IMR-90 (cell line): ENCODE measurements around the gene ZNF467. TPM values are rescaled to one million over a fixed set of nuclear protein-coding genes. Genes with fewer than 3 reads are reported as not detected.

Source experiments
- ATAC-seq: fragments of 200-7000 bp; cut with Tn5 transposase; 2 replicates; pipeline ENCODE4 v1.9.1; 2020; ENCODE audit warnings: low read depth, mild to moderate bottlenecking, moderate library complexity
- BruUV-seq: library from RNA; stranded (reverse); fragments of 400-500 nt; replicated peaks from 2 replicates; lab custom pipeline; 2021; lab: Mats Ljungman, UMichigan
- CTCF ChIA-PET: fragments of 300-600 bp; formaldehyde crosslinking; extraction: SDS; loops from one replicate; lab custom pipeline; 2021; ENCODE audit warnings: antibody characterized with exemption; lab: Yijun Ruan, JAX
- POLR2A ChIA-PET: fragments of 300-600 bp; sonication (Branson Sonifier 250); formaldehyde crosslinking; loops from one replicate; lab custom pipeline; 2022; ENCODE audit warnings: antibody characterized with exemption; ENCODE audit not compliant: unreplicated experiment; lab: Charles Lee
- DNase-seq: peaks from one replicate; pipeline ENCODE4 v3.0.0; 2013
- H2AFZ ChIP-seq: replicated peaks from 2 replicates; pipeline ENCODE3; 2013; ENCODE audit warnings: low read length, mild to moderate bottlenecking; ENCODE audit not compliant: poor library complexity
- H2AK5ac ChIP-seq: 2 replicates; pipeline ENCODE4 v1.6.1; 2013; ENCODE audit warnings: low read depth, low read length, inconsistent platforms
- H2AK9ac ChIP-seq: replicated peaks from 2 replicates; pipeline ENCODE3; 2013; ENCODE audit warnings: mild to moderate bottlenecking, low read depth, low read length, moderate library complexity; ENCODE audit not compliant: poor library complexity
- H2BK120ac ChIP-seq: 2 replicates; pipeline ENCODE4 v1.6.1; 2013; ENCODE audit warnings: low read depth, low read length, inconsistent platforms
- H2BK15ac ChIP-seq: 3 replicates; pipeline ENCODE4 v1.6.1; 2013; ENCODE audit warnings: low read depth, low read length, inconsistent platforms
- H2BK20ac ChIP-seq: 2 replicates; pipeline ENCODE4 v1.6.1; 2013; ENCODE audit warnings: low read depth, mild to moderate bottlenecking, inconsistent platforms, low read length, moderate library complexity
- H2BK5ac ChIP-seq: 2 replicates; pipeline ENCODE4 v1.6.1; 2013; ENCODE audit warnings: mild to moderate bottlenecking, low read depth, low read length, inconsistent platforms; ENCODE audit not compliant: poor library complexity, severe bottlenecking
- H3K14ac ChIP-seq: replicated peaks from 2 replicates; pipeline ENCODE4 v1.6.1; 2013; ENCODE audit warnings: low read depth, low read length, inconsistent platforms
- H3K18ac ChIP-seq: 2 replicates; pipeline ENCODE4 v1.6.1; 2013; ENCODE audit warnings: low read depth, low read length, control low read depth
- H3K23ac ChIP-seq: 2 replicates; pipeline ENCODE4 v1.6.1; 2013; ENCODE audit warnings: low read depth, low read length, inconsistent platforms
- H3K27ac ChIP-seq: 2 replicates; pipeline ENCODE4 v1.5.1; 2013; ENCODE audit warnings: mild to moderate bottlenecking, control low read depth, low read length; ENCODE audit not compliant: insufficient read depth
- H3K27me3 ChIP-seq: 2 replicates; pipeline ENCODE4 v1.6.1; 2013; ENCODE audit warnings: low read length; ENCODE audit not compliant: control insufficient read depth, insufficient read depth
- H3K36me3 ChIP-seq: 2 replicates; pipeline ENCODE4 v1.6.1; 2013; ENCODE audit warnings: low read length, mixed read lengths; ENCODE audit not compliant: control insufficient read depth, insufficient read depth
- H3K4ac ChIP-seq: 2 replicates; pipeline ENCODE4 v1.6.1; 2013; ENCODE audit warnings: low read depth, low read length, inconsistent platforms
- H3K4me1 ChIP-seq: 2 replicates; pipeline ENCODE4 v1.6.1; 2013; ENCODE audit warnings: low read length, mixed read lengths; ENCODE audit not compliant: control insufficient read depth, insufficient read depth
- H3K4me2 ChIP-seq: 2 replicates; pipeline ENCODE4 v1.6.1; 2013; ENCODE audit warnings: low read depth, mild to moderate bottlenecking, control low read depth, low read length, moderate library complexity
- H3K4me3 ChIP-seq: 2 replicates; pipeline ENCODE4 v1.5.1; 2013; ENCODE audit warnings: low read depth, mild to moderate bottlenecking, control low read depth, low read length, moderate library complexity; ENCODE audit not compliant: insufficient read depth
- H3K56ac ChIP-seq: 2 replicates; pipeline ENCODE4 v1.6.1; 2013; ENCODE audit warnings: low read length, inconsistent platforms; ENCODE audit not compliant: insufficient read depth; ENCODE audit errors: extremely low read depth
- H3K79me1 ChIP-seq, 2 experiments: 2 replicates each; pipeline ENCODE4 v1.6.1; 2013; ENCODE audit warnings: low read length in 2 of 2, inconsistent platforms in 1 of 2, low read depth in 1 of 2
- H3K9ac ChIP-seq: 2 replicates; pipeline ENCODE4 v1.6.1; 2013; ENCODE audit warnings: low read depth, low read length, control low read depth
- H3K9me1 ChIP-seq: 2 replicates; pipeline ENCODE4 v1.6.1; 2013; ENCODE audit warnings: low read length, inconsistent platforms; ENCODE audit not compliant: insufficient read depth
- H3K9me3 ChIP-seq: 2 replicates; pipeline ENCODE4 v1.6.1; 2013; ENCODE audit warnings: low read length; ENCODE audit not compliant: control insufficient read depth, insufficient read depth
- H4K20me1 ChIP-seq: 2 replicates; pipeline ENCODE4 v1.6.1; 2013; ENCODE audit warnings: low read length, inconsistent platforms; ENCODE audit not compliant: insufficient read depth
- H4K5ac ChIP-seq: 2 replicates; pipeline ENCODE4 v1.6.1; 2013; ENCODE audit warnings: mild to moderate bottlenecking, low read depth, low read length, control low read depth
- H4K8ac ChIP-seq, 2 experiments: 2 replicates each; pipeline ENCODE4 v1.6.1; 2013; ENCODE audit warnings: low read depth in 2 of 2, low read length in 2 of 2, control low read depth in 1 of 2, inconsistent platforms in 1 of 2
- H4K91ac ChIP-seq: 2 replicates; pipeline ENCODE4 v1.6.1; 2013; ENCODE audit warnings: low read depth, low read length, inconsistent platforms; ENCODE audit not compliant: insufficient read depth
- BHLHE40 ChIP-seq: fragments of 150-350 bp; IDR thresholded peaks from 2 replicates; pipeline ENCODE4 v1.6.1; 2016; ENCODE audit warnings: mild to moderate bottlenecking, low read depth, low read length
- CEBPB ChIP-seq: IDR thresholded peaks from 2 replicates; pipeline ENCODE4 v1.6.1; 2012; ENCODE audit warnings: low read depth, low read length, improper control_type of control experiment
- CHD1 ChIP-seq: IDR thresholded peaks from 2 replicates; pipeline ENCODE4 v1.6.1; 2012; ENCODE audit warnings: low read depth, low read length, improper control_type of control experiment
- FOS ChIP-seq: fragments of 150-350 bp; IDR thresholded peaks from 2 replicates; pipeline ENCODE4 v1.6.1; 2016; ENCODE audit warnings: low read depth, low read length
- MAFK ChIP-seq: IDR thresholded peaks from 2 replicates; pipeline ENCODE4 v1.6.1; 2012; ENCODE audit warnings: low read depth, low read length, improper control_type of control experiment
- MAZ ChIP-seq: IDR thresholded peaks from 2 replicates; pipeline ENCODE4 v1.6.1; 2012; ENCODE audit warnings: low read depth, mild to moderate bottlenecking, low read length, improper control_type of control experiment, moderate library complexity, borderline replicate concordance
- MXI1 ChIP-seq: IDR thresholded peaks from 2 replicates; pipeline ENCODE4 v1.6.1; 2012; ENCODE audit warnings: low read depth, mild to moderate bottlenecking, low read length, moderate library complexity, borderline replicate concordance
- NFE2L2 ChIP-seq: fragments of 150-350 bp; IDR thresholded peaks from 2 replicates; pipeline ENCODE4 v1.6.1; 2016; ENCODE audit warnings: low read depth, mild to moderate bottlenecking, low read length
- POLR2A ChIP-seq: IDR thresholded peaks from 2 replicates; pipeline ENCODE4 v1.6.1; 2012; ENCODE audit warnings: mild to moderate bottlenecking, low read depth, low read length
- RAD21 ChIP-seq: IDR thresholded peaks from 2 replicates; pipeline ENCODE4 v1.6.1; 2012; ENCODE audit warnings: low read length, improper control_type of control experiment
- RCOR1 ChIP-seq: IDR thresholded peaks from 2 replicates; pipeline ENCODE4 v1.6.1; 2012; ENCODE audit warnings: mild to moderate bottlenecking, low read length, improper control_type of control experiment; ENCODE audit not compliant: insufficient replicate concordance
- RFX5 ChIP-seq: IDR thresholded peaks from 2 replicates; pipeline ENCODE4 v1.8.0; 2012; ENCODE audit warnings: low read depth, mild to moderate bottlenecking, low read length, moderate library complexity
- WGBS, 2 experiments: methylation state at CpG; one replicate each; pipeline versions ENCODE4 v1.1.5 to v1.1.7; 2013; ENCODE audit warnings: missing lambda C conversion rate in 2 of 2; ENCODE audit not compliant: insufficient read length in 1 of 2; ENCODE audit errors: extremely low coverage in 2 of 2; 5-methylcytosine and 5-hydroxymethylcytosine counted together
- dilution Hi-C: fragments of 300-500 bp; cut with HindIII; formaldehyde crosslinking; loops from one replicate; pipeline ENCODE4 v1.14.3; 2018; ENCODE audit warnings: low sequenced_read_pairs; ENCODE audit not compliant: unreplicated experiment
- in situ Hi-C: fragments of 300-500 bp; cut with MboI; formaldehyde crosslinking; loops from 3 replicates; pipeline ENCODE4 v1.14.3; 2019; ENCODE audit warnings: low sequenced_read_pairs, inconsistent platforms, mixed read lengths
- intact Hi-C: fragments of 100-400 bp; cut with micrococcal nuclease; formaldehyde crosslinking; loops from 2 replicates; pipeline ENCODE4 v1.10.0; 2022
- polyA plus RNA-seq, 3 experiments: library from polyadenylated mRNA; depleted of rRNA; stranded (reverse); fragments of >200 nt; gene quantifications; 2 replicates each; pipeline ENCODE4 v1.2.3, GENCODE V29; 2012; ENCODE audit warnings: low replicate concordance in 1 of 3
- total RNA-seq: library from RNA; depleted of rRNA; stranded (reverse); fragments of >200 nt; gene quantifications from 2 replicates; pipeline ENCODE4 v1.2.3, GENCODE V29; 2012
- TF ChIP-seq, protein P1 (sequence below): conservative IDR thresholded peaks from 2 replicates; pipeline ENCODE4 v1.5.1; 2012; ENCODE audit warnings: mild to moderate bottlenecking, low read depth, low read length, improper control_type of control experiment
- TF ChIP-seq, protein P2 (sequence below): fragments of 150-350 bp; IDR thresholded peaks from 2 replicates; pipeline ENCODE4 v1.6.1; 2016; ENCODE audit warnings: low read depth, mild to moderate bottlenecking, low read length, moderate library complexity, borderline replicate concordance
- TF ChIP-seq, protein P3 (sequence below): fragments of 150-350 bp; IDR thresholded peaks from 2 replicates; pipeline ENCODE4 v1.6.1; 2017; ENCODE audit warnings: mild to moderate bottlenecking, antibody characterized with exemption, low read length, low read depth

ZNF467 gene
- total and polyA plus RNA-seq, 2 of the 4 experiments (the other 2 are of a cell fraction), result 0.67 TPM; not detected in 1

DNA sequence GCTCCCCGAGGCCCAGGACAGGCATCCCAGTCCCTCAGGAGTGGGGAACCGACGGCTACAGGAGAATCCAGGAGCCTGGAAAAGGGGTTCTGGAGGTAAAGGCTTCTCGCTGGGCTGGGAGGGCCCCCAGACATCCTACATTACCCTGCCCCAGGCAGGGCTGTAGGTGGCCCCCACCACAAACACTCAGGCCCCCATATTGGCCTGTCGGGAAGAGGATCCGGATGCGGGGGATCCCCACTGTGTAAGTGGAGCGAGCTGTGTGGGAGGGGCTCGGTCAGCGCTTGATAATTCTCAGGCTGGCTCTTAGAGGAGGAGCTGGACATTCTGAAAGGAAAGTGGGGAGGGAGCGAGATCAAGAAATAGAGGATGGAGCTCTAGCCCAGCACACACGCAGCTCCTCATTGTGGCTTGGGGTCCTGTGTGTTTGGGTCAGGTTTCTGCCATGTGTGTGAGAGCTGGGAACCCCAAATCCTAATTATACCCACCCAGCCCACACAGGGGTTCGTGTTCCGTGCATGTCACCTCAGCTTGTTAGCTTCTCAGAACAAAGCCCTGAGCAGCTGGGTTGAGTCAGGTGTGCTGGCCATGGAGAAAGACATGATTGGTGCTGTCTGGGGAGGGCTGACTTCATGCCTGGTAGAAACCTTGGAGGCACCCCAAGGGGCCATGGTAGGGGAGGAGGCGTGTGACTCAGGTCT, 49.4 kb downstream of the ZNF467 start:
- H3K4ac ChIP-seq, result no peak overlapping the region
- H3K4me2 ChIP-seq, result no peak overlapping the region
- H3K9me1 ChIP-seq, result no peaks in the 10 kb centered on the region
- 92% methylated on average over 2 of the region's 15 CpGs; no CpG with 5 or more reads in 1 of the 2 experiments for WGBS, 2 experiments
- H3K27ac ChIP-seq, result no peak overlapping the region
- no peak overlapping the region for H3K18ac ChIP-seq
- ATAC-seq (no peak), DNase-seq (no peak)
- no peak overlapping the region for H4K5ac ChIP-seq
- H3K4me3 ChIP-seq, result no peak overlapping the region
- H4K91ac ChIP-seq, result no peak overlapping the region
- H3K4me1 ChIP-seq, result peaks cover under 1% of the 10 kb centered on the region; the same call in 1 of the 2 replicates
- H4K20me1 ChIP-seq, result no peaks in the 10 kb centered on the region
- H3K14ac ChIP-seq, result no peak overlapping the region
- no peak overlapping the region for H3K9ac ChIP-seq
- CTCF ChIA-PET, result interaction anchor here (0.7 to 1.3 kb wide), 2 partner anchors 18 to 78 kb away, joined by 3 to 4 read pairs; no protein-coding TSS in a partner anchor
- no peak overlapping the region for H2BK15ac ChIP-seq
- H2BK5ac ChIP-seq, result no peak overlapping the region
- H2BK120ac ChIP-seq, result no peak overlapping the region
- no peak overlapping the region for H2AFZ ChIP-seq
- BruUV-seq, result no TSS peak
- no peak overlapping the region for H3K56ac ChIP-seq
- no peak overlapping the region for H4K8ac ChIP-seq
- no peak overlapping the region for H3K23ac ChIP-seq
- H2AK9ac ChIP-seq, result no peak overlapping the region
- peaks cover under 1% of the 10 kb centered on the region; the same call in 1 of the 2 replicates for H3K9me3 ChIP-seq
- peaks cover 0 to 9% of the 10 kb centered on the region in 2 experiments; a peak in 2 of 4 replicates for H3K79me1 ChIP-seq
- H2AK5ac ChIP-seq, result no peak overlapping the region
- POLR2A ChIA-PET, result no interaction called here
- in situ Hi-C loops (no loop called here), dilution Hi-C loops (no loop called here), intact Hi-C loops (no loop called here)
- H3K36me3 ChIP-seq, result peaks cover 57% of the 10 kb centered on the region
- no peaks in the 10 kb centered on the region for H3K27me3 ChIP-seq
- no peak overlapping the region for H2BK20ac ChIP-seq
- TF ChIP-seq FOS (no peak), MAFK (no peak), CHD1 (no peak), RAD21 (no peak), MXI1 (no peak), BHLHE40 (no peak), NFE2L2 (no peak), RFX5 (no peak), POLR2A (no peak), CEBPB (no peak), RCOR1 (no peak), MAZ (no peak)
- TF ChIP-seq, protein P1, sequence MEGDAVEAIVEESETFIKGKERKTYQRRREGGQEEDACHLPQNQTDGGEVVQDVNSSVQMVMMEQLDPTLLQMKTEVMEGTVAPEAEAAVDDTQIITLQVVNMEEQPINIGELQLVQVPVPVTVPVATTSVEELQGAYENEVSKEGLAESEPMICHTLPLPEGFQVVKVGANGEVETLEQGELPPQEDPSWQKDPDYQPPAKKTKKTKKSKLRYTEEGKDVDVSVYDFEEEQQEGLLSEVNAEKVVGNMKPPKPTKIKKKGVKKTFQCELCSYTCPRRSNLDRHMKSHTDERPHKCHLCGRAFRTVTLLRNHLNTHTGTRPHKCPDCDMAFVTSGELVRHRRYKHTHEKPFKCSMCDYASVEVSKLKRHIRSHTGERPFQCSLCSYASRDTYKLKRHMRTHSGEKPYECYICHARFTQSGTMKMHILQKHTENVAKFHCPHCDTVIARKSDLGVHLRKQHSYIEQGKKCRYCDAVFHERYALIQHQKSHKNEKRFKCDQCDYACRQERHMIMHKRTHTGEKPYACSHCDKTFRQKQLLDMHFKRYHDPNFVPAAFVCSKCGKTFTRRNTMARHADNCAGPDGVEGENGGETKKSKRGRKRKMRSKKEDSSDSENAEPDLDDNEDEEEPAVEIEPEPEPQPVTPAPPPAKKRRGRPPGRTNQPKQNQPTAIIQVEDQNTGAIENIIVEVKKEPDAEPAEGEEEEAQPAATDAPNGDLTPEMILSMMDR, result no peak
- TF ChIP-seq, protein P2, sequence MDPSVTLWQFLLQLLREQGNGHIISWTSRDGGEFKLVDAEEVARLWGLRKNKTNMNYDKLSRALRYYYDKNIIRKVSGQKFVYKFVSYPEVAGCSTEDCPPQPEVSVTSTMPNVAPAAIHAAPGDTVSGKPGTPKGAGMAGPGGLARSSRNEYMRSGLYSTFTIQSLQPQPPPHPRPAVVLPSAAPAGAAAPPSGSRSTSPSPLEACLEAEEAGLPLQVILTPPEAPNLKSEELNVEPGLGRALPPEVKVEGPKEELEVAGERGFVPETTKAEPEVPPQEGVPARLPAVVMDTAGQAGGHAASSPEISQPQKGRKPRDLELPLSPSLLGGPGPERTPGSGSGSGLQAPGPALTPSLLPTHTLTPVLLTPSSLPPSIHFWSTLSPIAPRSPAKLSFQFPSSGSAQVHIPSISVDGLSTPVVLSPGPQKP, result no peak
- TF ChIP-seq, protein P3, sequence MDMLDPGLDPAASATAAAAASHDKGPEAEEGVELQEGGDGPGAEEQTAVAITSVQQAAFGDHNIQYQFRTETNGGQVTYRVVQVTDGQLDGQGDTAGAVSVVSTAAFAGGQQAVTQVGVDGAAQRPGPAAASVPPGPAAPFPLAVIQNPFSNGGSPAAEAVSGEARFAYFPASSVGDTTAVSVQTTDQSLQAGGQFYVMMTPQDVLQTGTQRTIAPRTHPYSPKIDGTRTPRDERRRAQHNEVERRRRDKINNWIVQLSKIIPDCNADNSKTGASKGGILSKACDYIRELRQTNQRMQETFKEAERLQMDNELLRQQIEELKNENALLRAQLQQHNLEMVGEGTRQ, result no peak
